Memory B cell (primary cell): ENCODE measurements around the gene IL17D.
"Not testable (repeated sequence)": the region's sequence is repeated elsewhere in the genome, so short reads cannot be mapped to it uniquely, and the experiment has no call there.

ENCODE experiments used
- ATAC-seq: fragments of 150-1000 bp; cut with Tn5 transposase; 2 replicates; pipeline ENCODE4 v1.10.0; 2021; ENCODE audit warnings: low read depth, mild to moderate bottlenecking, moderate library complexity
- DNase-seq, 2 donors: peaks; one replicate each; pipeline ENCODE4 v3.0.0; 2022; ENCODE audit warnings: low spot score in 2 of 2
- H3K27ac Mint-ChIP-seq: one replicate; pipeline ENCODE4 v1.8.0; 2022; ENCODE audit warnings: mild to moderate bottlenecking, moderate library complexity, mixed read lengths
- H3K27me3 Mint-ChIP-seq: one replicate; pipeline ENCODE4 v1.8.0; 2022; ENCODE audit warnings: mixed read lengths
- H3K36me3 Mint-ChIP-seq: one replicate; pipeline ENCODE4 v1.8.0; 2022; ENCODE audit warnings: mild to moderate bottlenecking, mixed read lengths
- H3K4me1 Mint-ChIP-seq: one replicate; pipeline ENCODE4 v1.8.0; 2022; ENCODE audit warnings: mixed read lengths
- H3K4me3 Mint-ChIP-seq: one replicate; pipeline ENCODE4 v1.8.0; 2022; ENCODE audit warnings: mild to moderate bottlenecking, moderate library complexity, mixed read lengths
- H3K9me3 Mint-ChIP-seq: one replicate; pipeline ENCODE4 v1.8.0; 2022; ENCODE audit warnings: mixed read lengths

IL17D gene

GRCh38 chr13:20718958-20719566 is 15.6 kb downstream of the IL17D start:
- Mint-ChIP-seq H3K4me3 (no peak overlapping the region), H3K36me3 (no peaks in the 10 kb centered on the region), H3K27me3 (peaks cover 5% of the 10 kb centered on the region), H3K9me3 (no peaks in the 10 kb centered on the region), H3K4me1 (peaks cover 2% of the 10 kb centered on the region), H3K27ac (no peak overlapping the region)
- ATAC-seq = no peak
- DNase-seq = no peak

GRCh38 chr13:20719783-20720182 is 16.3 kb downstream of the IL17D start:
- Mint-ChIP-seq H3K27me3 (peaks cover 5% of the 10 kb centered on the region), H3K4me1 (peaks cover 2% of the 10 kb centered on the region), H3K4me3 (no peak overlapping the region), H3K9me3 (no peaks in the 10 kb centered on the region), H3K36me3 (no peaks in the 10 kb centered on the region), H3K27ac (no peak overlapping the region)
- ATAC-seq (no peak), DNase-seq (no peak)

DNA sequence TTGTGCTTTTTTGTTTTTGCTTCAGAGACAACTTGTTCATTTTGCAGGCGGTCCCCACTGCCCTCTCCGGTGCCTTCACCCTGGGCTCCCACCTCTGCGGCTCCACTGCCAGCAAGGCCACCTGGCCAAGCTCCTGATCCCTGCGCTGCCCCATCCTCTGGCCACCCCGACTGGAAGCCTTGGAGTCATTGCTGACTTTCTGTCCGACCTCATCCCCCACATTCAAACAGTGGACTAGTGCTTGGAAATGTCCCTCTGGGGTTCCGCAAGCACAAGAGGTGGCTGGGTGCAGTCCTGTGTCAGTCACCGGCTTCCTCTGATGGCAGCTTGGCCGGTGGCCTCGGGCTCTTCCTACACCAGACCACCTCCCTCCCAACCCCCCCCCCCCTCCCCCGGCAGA is 17.0 kb downstream of the IL17D start:
- H3K27ac Mint-ChIP-seq = no peak overlapping the region
- peaks cover 5% of the 10 kb centered on the region for H3K27me3 Mint-ChIP-seq
- no peak overlapping the region for H3K4me3 Mint-ChIP-seq
- no peaks in the 10 kb centered on the region for H3K36me3 Mint-ChIP-seq
- DNase-seq (no peak), ATAC-seq (no peak)
- H3K9me3 Mint-ChIP-seq = no peaks in the 10 kb centered on the region
- H3K4me1 Mint-ChIP-seq = peaks cover 2% of the 10 kb centered on the region

DNA sequence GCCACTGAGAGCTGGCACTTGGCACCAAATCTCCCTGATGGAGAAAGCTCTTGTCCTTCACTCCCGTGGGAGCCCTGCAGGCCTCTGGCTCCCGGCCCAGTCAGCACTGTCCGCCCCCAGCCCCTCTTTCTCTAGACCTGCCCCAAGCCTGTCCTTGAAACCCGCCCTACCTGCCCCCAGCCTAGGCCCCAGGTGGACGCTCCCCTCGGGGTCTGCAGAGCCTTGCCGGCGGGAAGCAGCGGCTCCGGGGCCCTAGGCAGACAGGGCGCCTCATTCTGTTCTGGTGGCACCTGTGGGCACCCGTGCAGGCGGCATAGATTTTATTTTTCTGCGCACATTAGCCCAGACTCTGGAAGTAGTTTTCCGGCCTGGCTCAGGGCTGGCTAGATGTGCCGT is 17.6 kb downstream of the IL17D start:
- no peak overlapping the region for H3K4me3 Mint-ChIP-seq

DNA sequence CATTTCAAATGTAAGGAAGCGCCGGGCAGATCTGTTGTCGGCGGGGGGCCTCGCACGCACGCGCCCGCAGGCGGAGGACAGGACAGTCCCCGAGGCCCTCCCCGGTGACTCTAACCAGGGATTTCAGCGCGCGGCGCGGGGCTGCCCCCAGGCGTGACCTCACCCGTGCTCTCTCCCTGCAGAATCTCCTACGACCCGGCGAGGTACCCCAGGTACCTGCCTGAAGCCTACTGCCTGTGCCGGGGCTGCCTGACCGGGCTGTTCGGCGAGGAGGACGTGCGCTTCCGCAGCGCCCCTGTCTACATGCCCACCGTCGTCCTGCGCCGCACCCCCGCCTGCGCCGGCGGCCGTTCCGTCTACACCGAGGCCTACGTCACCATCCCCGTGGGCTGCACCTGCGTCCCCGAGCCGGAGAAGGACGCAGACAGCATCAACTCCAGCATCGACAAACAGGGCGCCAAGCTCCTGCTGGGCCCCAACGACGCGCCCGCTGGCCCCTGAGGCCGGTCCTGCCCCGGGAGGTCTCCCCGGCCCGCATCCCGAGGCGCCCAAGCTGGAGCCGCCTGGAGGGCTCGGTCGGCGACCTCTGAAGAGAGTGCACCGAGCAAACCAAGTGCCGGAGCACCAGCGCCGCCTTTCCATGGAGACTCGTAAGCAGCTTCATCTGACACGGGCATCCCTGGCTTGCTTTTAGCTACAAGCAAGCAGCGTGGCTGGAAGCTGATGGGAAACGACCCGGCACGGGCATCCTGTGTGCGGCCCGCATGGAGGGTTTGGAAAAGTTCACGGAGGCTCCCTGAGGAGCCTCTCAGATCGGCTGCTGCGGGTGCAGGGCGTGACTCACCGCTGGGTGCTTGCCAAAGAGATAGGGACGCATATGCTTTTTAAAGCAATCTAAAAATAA is 18.2 kb downstream of the IL17D start:
- Mint-ChIP-seq H3K27ac (no peak overlapping the region), H3K4me3 (peak overlapping the region; percentile 11), H3K4me1 (peaks cover 2% of the 10 kb centered on the region), H3K9me3 (no peaks in the 10 kb centered on the region), H3K27me3 (peaks cover 5% of the 10 kb centered on the region), H3K36me3 (no peaks in the 10 kb centered on the region)
- ATAC-seq = peak; percentile 53
- no peak for DNase-seq

More for the DNA sequence above, 17.6 kb downstream of the IL17D start:
- Mint-ChIP-seq H3K27me3 (peaks cover 5% of the 10 kb centered on the region), H3K9me3 (no peaks in the 10 kb centered on the region), H3K27ac (no peak overlapping the region), H3K36me3 (no peaks in the 10 kb centered on the region), H3K4me1 (peaks cover 2% of the 10 kb centered on the region)
- no peak for DNase-seq
- ATAC-seq = no peak

- no peaks in the 10 kb centered on the region for H3K27me3 Mint-ChIP-seq
- ATAC-seq = no peak
- no peak overlapping the region for H3K4me3 Mint-ChIP-seq
- DNase-seq = no peak
- peaks cover 18% of the 10 kb centered on the region for H3K36me3 Mint-ChIP-seq
- H3K9me3 Mint-ChIP-seq = no peaks in the 10 kb centered on the region
- H3K27ac Mint-ChIP-seq = no peak overlapping the region
- no peaks in the 10 kb centered on the region for H3K4me1 Mint-ChIP-seq
These were observed 24.4 kb downstream of the IL17D start for GRCh38 chr13:20727856-20728255.

DNA sequence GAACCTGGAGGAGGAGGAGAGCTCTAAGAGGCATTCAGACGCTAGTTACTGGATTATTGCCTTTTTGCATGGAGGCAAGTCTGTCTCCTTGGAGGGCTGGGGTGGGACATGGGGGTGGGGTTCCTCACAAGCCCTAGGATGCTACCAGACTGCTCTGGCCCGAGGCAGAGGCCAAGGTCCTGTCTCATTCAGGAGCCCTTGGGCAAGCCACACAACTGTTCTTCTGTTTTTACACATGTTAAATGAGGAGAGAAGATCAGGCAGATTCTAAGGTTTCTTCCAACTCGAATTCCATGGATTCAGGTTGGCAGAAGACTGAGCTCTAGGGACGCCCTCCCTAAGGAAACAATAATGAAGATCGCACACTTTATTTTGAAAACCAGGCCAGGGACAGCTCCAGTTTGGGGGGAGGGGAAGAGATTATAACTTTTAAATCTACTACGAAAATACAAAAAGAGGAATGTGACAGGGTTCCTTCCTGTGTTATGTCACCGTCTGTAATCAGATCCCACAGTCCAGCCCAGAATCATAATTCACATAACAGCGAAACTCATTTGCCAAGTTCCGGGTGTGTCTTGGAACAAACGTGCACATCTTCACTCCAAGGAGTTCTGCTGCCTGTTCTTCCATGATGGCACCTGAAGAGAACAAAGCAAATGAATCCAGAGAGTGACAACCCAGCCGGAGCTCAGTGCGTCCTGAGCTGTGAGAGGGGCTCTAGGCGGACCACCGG is 25.2 kb downstream of the IL17D start:
- H3K36me3 Mint-ChIP-seq = peaks cover 18% of the 10 kb centered on the region
- H3K9me3 Mint-ChIP-seq = no peaks in the 10 kb centered on the region
- DNase-seq = no peak
- H3K27ac Mint-ChIP-seq = no peak overlapping the region
- H3K4me1 Mint-ChIP-seq = no peaks in the 10 kb centered on the region
- H3K27me3 Mint-ChIP-seq = no peaks in the 10 kb centered on the region
- H3K4me3 Mint-ChIP-seq = no peak overlapping the region
- ATAC-seq = no peak

DNA sequence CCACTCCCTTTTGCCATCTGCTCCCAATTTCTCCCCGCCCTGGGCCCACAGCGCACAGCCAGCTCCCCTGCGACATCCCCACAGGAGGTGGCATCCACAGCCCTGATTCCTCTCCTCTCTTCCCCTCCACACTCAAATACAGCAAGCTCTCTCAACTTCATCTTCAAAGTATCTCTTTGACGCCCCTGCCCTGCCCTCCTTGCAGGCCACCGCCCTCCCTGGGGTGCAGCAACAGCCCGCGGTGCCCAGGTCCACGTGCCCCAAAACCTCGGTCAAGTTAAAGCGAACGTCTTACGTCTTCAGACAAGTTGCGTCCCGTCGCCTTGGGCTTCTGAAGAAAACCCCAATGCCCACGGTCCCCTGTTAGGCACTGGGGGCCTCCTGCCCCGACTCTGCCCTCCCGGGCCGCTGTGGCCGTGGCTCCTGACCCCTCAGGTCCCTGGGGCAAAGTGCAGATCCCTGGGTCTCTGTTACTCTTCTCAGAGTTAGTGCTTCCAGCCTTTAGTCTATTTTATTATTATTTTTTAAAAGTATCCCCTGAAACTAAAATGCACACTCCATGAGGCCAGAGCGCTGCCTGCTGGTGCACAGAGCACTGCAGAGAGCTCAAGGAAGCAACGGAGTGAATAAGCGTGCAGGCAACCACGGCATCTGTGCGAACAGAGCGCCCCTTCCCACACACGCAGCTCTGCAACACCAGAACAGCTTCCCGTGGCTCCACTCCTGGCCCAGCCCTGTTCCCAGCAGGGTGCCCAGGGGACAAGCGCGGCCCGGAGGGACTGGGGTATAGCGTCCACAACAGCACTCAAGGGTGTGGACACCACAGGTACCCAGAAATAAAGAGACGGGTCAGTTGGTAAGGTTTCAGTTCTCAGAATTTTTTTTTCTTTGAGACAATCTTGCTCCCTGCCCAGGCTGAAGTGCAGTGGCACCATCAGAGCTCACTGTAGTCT is 26.4 kb downstream of the IL17D start:
- DNase-seq = no peak
- H3K36me3 Mint-ChIP-seq = peaks cover 18% of the 10 kb centered on the region
- no peak overlapping the region for H3K27ac Mint-ChIP-seq
- no peaks in the 10 kb centered on the region for H3K9me3 Mint-ChIP-seq
- no peak for ATAC-seq
- no peaks in the 10 kb centered on the region for H3K27me3 Mint-ChIP-seq
- no peaks in the 10 kb centered on the region for H3K4me1 Mint-ChIP-seq
- no peak overlapping the region for H3K4me3 Mint-ChIP-seq

- Mint-ChIP-seq H3K27ac (no peak overlapping the region), H3K36me3 (peaks cover 8% of the 10 kb centered on the region), H3K9me3 (peaks cover 2% of the 10 kb centered on the region), H3K4me3 (no peak overlapping the region), H3K4me1 (no peaks in the 10 kb centered on the region), H3K27me3 (no peaks in the 10 kb centered on the region)
- ATAC-seq = no peak
- no peak for DNase-seq
These were observed 35.1 kb downstream of the IL17D start for GRCh38 chr13:20738616-20739015.

- Mint-ChIP-seq H3K27ac (no peak overlapping the region), H3K9me3 (peaks cover 2% of the 10 kb centered on the region), H3K4me3 (no peak overlapping the region), H3K27me3 (no peaks in the 10 kb centered on the region), H3K36me3 (peaks cover 8% of the 10 kb centered on the region), H3K4me1 (no peaks in the 10 kb centered on the region)
- DNase-seq (no peak), ATAC-seq (no peak)
These were observed 36.5 kb downstream of the IL17D start for GRCh38 chr13:20740021-20740420.

DNA sequence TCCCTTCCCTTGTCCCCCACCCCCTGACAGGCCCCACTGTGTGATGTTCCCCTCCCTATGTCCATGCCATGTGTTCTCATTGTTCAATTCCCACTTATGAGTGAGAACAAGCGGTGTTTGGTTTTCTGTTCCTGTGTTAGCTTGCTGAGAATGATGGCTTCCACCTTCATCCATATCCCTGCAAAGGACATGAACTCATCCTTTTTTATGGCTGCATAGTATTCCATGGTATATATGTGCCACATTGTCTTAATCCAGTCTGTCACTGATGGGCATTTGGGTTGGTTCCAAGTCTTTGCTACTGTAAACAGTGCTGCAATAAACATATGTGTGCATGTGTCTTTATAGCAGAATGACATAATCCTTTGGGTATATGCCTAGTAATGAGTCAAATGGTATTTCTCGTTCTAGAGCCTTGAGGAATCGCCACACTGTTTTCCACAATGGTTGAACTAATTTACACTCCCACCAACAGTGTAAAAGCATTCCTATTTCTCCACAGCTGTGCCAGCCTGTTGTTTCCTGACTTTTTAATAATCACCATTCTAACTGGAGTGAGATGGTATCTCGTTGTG is 40.4 kb downstream of the IL17D start:
- not testable (repeated sequence) for H3K9me3 Mint-ChIP-seq, H3K27me3 Mint-ChIP-seq, H3K27ac Mint-ChIP-seq, ATAC-seq, DNase-seq, H3K4me3 Mint-ChIP-seq, H3K4me1 Mint-ChIP-seq
- H3K36me3 Mint-ChIP-seq = peaks cover 15% of the 10 kb centered on the region

GRCh38 chr13:20749377-20749776 is 45.9 kb downstream of the IL17D start:
- DNase-seq (no peak), ATAC-seq (no peak)
- no peaks in the 10 kb centered on the region for H3K27me3 Mint-ChIP-seq
- no peak overlapping the region for H3K4me3 Mint-ChIP-seq
- H3K9me3 Mint-ChIP-seq = peaks cover 24% of the 10 kb centered on the region
- peaks cover 35% of the 10 kb centered on the region for H3K36me3 Mint-ChIP-seq
- no peak overlapping the region for H3K27ac Mint-ChIP-seq
- no peaks in the 10 kb centered on the region for H3K4me1 Mint-ChIP-seq

DNA sequence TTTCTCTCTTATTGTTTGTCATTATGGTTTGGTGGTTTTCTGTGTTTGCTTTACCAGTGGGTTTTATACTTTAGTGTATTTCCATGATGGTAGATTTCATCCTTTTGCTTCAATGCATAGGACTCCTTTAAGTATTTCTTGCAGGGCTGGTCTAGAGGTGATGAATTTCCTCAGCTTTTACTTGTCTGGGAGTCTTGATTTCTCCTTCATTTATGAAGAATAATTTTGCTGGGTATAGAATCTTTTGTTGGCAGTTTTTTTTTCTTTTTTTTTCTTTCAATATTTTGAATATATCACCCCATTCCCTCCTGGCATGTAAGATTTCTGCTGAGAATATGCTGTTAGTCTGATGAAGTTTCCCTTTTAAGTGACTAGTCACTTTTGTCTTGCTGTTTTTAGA is 50.5 kb downstream of the IL17D start:
- Mint-ChIP-seq H3K4me1 (no peaks in the 10 kb centered on the region), H3K4me3 (no peak overlapping the region), H3K36me3 (peaks cover 35% of the 10 kb centered on the region), H3K27ac (no peak overlapping the region), H3K9me3 (peaks cover 25% of the 10 kb centered on the region), H3K27me3 (no peaks in the 10 kb centered on the region)
- DNase-seq = no peak
- no peak for ATAC-seq
